ENCODE results near the gene MYO15B.
"Not testable (repeated sequence)": the region's sequence is repeated elsewhere in the genome, so short reads cannot be mapped to it uniquely, and the experiment has no call there.

The MYO15B gene

GRCh38 chr17:75626496-75627038 is 39.0 kb downstream of the MYO15B start:
- peak; percentile 80 for DNase-seq

- no peak for DNase-seq
Measured at GRCh38 chr17:75627094-75627493, 39.5 kb downstream of the MYO15B start.

- DNase-seq: peak; percentile 36
Measured at GRCh38 chr17:75628425-75628824, 40.8 kb downstream of the MYO15B start.

- DNase-seq: no peak
Measured at GRCh38 chr17:75629157-75629556, 41.6 kb downstream of the MYO15B start.

- DNase-seq: no peak
Measured at GRCh38 chr17:75630071-75630917, 42.7 kb downstream of the MYO15B start.

- DNase-seq: no peak
Measured at GRCh38 chr17:75631353-75631752, 43.8 kb downstream of the MYO15B start.

GRCh38 chr17:75632428-75632827 is 44.8 kb downstream of the MYO15B start:
- no peak for DNase-seq

- peak; percentile 91 for DNase-seq
Measured at GRCh38 chr17:75632863-75633485, 45.4 kb downstream of the MYO15B start, which contains the start of gene SMIM5. TSS of gene SMIM5 (plus strand) at chr17:75633434. CDS start at chr17:75640202, 6,768 bp downstream.

- DNase-seq: peak; percentile 97
Measured at GRCh38 chr17:75633486-75634375, 46.1 kb downstream of the MYO15B start.

- DNase-seq: no peak
Measured at GRCh38 chr17:75634376-75634740, 46.8 kb downstream of the MYO15B start.

- DNase-seq: peak; percentile 27
Measured at GRCh38 chr17:75634754-75635609, 47.4 kb downstream of the MYO15B start.

GRCh38 chr17:75635610-75636202 is 48.1 kb downstream of the MYO15B start:
- DNase-seq: peak; percentile 43

- DNase-seq: peak; percentile 59
Measured at GRCh38 chr17:75636381-75637142, 49.0 kb downstream of the MYO15B start.

- peak; percentile 84 for DNase-seq
Measured at GRCh38 chr17:75637143-75637538, 49.5 kb downstream of the MYO15B start.

GRCh38 chr17:75637551-75637950 is 50.0 kb downstream of the MYO15B start:
- DNase-seq: no peak

GRCh38 chr17:75638039-75638438 is 50.4 kb downstream of the MYO15B start:
- DNase-seq: not testable (repeated sequence)

GRCh38 chr17:75638893-75639292 is 51.3 kb downstream of the MYO15B start:
- no peak for DNase-seq

- DNase-seq: no peak
Measured at GRCh38 chr17:75639327-75639726, 51.7 kb downstream of the MYO15B start.

- DNase-seq: no peak
Measured at GRCh38 chr17:75639771-75640555, 52.4 kb downstream of the MYO15B start.
